A204.1 (cell line): ENCODE results near the gene DHODH.
A peak's percentile ranks its signal among the peaks of the same experiment; 100 is the strongest.
"Not testable (repeated sequence)": the region's sequence is repeated elsewhere in the genome, so short reads cannot be mapped to it uniquely, and the experiment has no call there.

Experiments
- FAIRE-seq: peaks from 2 replicates; lab custom pipeline; 2012; peaks lifted over from hg19 to GRCh38; lab: Jason Lieb, UNC

DHODH gene

GRCh38 chr16:72054254-72054847, 45.8 kb downstream of the DHODH start, which contains the start of gene HP:
Gene HP (plus strand): TSS chr16:72054505. CDS start chr16:72054653, 148 bp downstream.
- not testable (repeated sequence) for FAIRE-seq

- FAIRE-seq, result no peak
Measured at GRCh38 chr16:72055911-72056310, 47.4 kb downstream of the DHODH start.

DNA sequence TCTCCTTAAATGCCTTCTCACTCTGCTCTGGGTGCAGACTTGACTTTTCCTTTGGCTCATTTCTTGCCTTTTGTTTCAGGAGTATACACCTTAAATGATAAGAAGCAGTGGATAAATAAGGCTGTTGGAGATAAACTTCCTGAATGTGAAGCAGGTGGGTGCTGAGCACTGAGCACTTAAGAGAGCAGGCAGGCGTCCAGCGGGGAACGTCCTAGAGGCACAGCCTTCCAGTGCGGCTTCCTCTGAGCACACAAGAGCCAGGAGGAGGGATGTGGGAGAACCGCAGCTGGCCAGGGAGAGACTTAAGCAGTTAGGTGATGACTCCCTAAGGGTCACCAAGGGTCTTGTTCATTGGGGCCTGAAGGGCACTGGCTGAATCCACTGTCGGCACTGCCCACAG, 48.8 kb downstream of the DHODH start:
- FAIRE-seq, result not testable (repeated sequence)

DNA sequence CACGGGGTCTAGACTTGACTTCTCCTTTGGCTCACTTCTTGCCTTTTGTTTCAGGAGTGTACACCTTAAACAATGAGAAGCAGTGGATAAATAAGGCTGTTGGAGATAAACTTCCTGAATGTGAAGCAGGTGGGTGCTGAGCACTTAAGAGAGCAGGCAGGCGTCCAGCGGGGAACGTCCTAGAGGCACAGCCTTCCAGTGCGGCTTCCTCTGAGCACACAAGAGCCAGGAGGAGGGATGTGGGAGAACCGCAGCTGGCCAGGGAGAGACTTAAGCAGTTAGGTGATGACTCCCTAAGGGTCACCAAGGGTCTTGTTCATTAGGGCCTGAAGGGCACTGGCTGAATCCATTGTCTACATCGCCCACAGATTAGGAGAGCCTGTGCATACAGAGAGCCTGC, 50.5 kb downstream of the DHODH start:
- not testable (repeated sequence) for FAIRE-seq

- no peak for FAIRE-seq
Measured at GRCh38 chr16:72060405-72060804, 51.9 kb downstream of the DHODH start.

DNA sequence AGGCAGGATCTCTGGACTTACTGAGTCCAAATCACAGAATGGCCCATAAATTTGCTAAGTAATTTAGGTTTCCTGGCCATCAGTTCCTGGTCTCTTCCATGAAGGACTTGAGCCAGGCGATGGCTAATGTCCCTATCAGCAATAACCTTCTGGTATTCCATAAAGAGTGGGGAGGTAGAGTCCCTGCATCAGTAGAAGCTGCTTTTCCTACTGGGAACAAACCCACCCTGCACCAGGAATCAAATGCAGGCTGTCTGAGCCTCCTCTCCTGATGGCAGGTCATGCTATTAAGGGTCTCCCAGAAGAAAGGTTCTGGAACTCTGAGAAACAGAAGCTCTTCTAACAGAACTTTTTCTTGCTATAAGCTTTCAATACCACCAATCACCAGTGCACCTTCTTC, 53.0 kb downstream of the DHODH start:
- FAIRE-seq, result no peak

DNA sequence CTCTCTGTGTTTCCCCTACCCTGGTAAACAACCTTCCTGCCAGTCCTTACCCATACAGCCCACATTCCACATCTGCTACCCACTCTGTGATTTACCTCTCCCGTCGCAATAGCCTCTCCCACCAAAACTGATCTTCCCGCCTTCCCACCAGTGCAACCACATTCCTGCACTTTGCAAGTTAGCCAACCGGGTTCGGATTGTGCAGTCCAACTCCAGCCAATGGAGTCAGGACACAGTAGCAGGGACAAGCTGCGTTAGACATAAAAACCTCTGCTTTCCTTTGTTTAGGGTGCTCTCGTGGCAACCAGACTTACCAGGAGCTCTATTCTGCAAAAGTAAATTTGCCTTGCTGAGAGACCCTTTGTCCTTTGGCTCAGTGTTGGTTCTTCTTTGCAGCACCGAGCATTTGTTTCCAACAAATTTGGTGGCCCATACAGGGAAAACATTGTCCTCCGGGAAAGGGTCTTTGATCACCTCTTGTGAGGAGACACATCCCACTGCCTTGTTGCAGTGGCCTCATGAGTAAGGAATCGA, 55.9 kb downstream of the DHODH start:
- no peak for FAIRE-seq

DNA sequence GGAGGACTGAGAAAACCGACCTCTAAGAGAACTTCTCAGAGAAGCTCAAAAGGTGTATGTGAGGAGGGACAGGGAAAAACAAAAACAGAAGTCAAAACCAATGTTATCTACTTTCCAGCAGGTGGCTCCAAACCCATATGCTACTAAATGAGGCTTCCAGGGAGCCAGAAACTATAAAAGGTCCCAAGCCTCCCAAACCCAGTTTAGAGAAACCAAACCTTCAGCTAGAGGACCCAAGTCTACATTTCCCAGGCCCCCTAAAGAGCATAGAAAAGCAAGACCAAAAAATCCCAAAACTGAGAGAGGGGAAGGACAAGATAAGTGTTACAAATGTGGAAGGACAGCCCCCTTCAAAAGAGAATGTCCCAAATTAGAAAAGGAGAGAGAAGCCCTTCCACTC, 58.2 kb downstream of the DHODH start:
- peak; percentile 73 for FAIRE-seq

DNA sequence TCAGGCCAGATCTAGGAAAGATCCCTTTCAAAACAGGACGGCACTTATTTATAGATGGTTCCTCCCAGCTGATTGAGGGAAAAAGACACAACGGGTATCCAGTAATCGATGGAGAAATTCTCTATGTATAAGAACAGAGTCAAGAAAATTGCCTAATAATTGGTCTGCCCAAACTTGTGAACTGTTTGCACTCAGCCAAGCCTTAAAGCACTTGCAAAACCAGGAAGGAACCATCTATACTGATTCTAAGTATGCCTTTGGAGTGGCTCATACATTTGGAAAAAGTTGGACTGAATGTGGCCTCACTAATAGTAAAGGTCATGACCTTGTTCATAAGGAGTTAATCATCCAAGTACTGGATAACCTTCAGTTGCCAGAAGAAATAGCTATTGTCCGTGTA, 60.4 kb downstream of the DHODH start:
- FAIRE-seq, result no peak

DNA sequence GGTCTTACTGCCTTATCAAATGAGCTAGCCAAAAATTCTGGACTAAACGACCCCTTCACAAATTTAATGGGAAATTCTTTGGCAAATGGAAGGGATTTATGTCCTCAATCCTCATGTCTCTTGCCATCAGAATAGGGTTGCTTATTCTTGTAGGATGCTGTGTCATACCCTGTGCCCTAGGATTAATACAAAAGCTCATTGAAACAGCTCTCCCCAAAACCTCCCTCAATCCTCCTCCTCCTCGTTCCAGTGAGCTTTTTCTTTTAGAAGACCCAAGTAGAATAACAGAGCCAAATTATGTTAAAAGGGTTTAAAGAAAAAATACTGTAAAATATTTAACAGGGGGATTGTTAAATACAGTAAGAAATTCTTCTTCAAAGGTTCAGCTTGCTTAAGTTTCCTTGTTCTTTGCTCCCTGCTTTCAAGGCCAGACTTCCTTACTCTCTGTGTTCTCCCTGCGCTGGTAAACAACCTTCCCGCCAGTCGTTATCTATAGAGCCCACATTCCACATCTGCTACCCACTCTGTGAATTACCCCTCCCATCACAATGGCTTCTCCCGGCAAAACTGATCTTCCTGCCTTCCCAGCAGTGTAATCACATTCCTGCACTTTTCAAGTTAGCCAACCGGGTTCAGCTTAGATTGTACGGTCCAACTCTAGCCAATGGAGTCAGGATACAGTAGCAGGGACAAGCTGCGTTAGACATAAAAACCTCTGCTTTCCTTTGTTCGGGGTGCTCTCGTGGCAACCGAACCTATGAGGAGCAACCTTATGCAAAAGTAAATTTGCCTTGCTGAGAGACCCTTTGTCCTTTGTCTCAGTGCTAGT, 64.2 kb downstream of the DHODH start:
- FAIRE-seq, result no peak

- no peak for FAIRE-seq
Measured at GRCh38 chr16:72073560-72074230, 65.2 kb downstream of the DHODH start.

DNA sequence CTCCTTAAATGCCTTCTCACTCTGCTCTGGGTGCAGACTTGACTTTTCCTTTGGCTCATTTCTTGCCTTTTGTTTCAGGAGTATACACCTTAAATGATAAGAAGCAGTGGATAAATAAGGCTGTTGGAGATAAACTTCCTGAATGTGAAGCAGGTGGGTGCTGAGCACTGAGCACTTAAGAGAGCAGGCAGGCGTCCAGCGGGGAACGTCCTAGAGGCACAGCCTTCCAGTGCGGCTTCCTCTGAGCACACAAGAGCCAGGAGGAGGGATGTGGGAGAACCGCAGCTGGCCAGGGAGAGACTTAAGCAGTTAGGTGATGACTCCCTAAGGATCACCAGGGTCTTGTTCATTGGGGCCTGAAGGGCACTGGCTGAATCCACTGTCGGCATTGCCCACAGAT, 66.5 kb downstream of the DHODH start:
- FAIRE-seq, result not testable (repeated sequence)
